ENCODE data around the gene CCR6. TPM values are rescaled to one million over a fixed set of nuclear protein-coding genes. Genes with fewer than 3 reads are reported as not detected.

CCR6 gene
- total and polyA plus RNA-seq, 2 of the 13 experiments (the other 11 are each of a cell fraction or from before 2014, with no cell fraction given): 4.5 to 8.7 TPM

GRCh38 chr6:167122827-167123657 lies at the start of gene CCR6 (continued):
- TF ChIP-seq E2F2 (CRISPR knock-in tag; IDR thresholded peaks at IDR 0.05; ENCODE audit: borderline replicate concordance) (no peak), THAP11 (CRISPR knock-in tag; IDR thresholded peaks at IDR 0.05) (peak; percentile 70), CERS6 (CRISPR knock-in tag; IDR thresholded peaks at IDR 0.05) (no peak), DDIT3 (CRISPR knock-in tag; IDR thresholded peaks at IDR 0.05) (no peak), ZNF749 (CRISPR knock-in tag; IDR thresholded peaks at IDR 0.05; ENCODE audit: borderline replicate concordance) (no peak), ARHGAP35 (CRISPR knock-in tag; IDR thresholded peaks at IDR 0.05; ENCODE audit: borderline replicate concordance) (no peak), ARID3A (IDR thresholded peaks at IDR 0.05; ENCODE audit: low read depth, low read length) (peak; percentile 88), SKI (IDR thresholded peaks at IDR 0.05; ENCODE audit: partially characterized antibody) (no peak), ETV5 (CRISPR knock-in tag; IDR thresholded peaks at IDR 0.05; ENCODE audit: borderline replicate concordance) (peak; percentile 88; the same call in 1 of the 2 replicates), YY1 (IDR thresholded peaks at IDR 0.05; ENCODE audit: insufficient read depth, insufficient replicate concordance, low read depth, low read length) (no peak), TBX2 (CRISPR knock-in tag; IDR thresholded peaks at IDR 0.05; ENCODE audit: borderline replicate concordance) (peak; percentile 71; the same call in 1 of the 2 replicates), ZFY (CRISPR knock-in tag; IDR thresholded peaks at IDR 0.05) (no peak), ATRX (CRISPR knock-in tag; IDR thresholded peaks at IDR 0.05; ENCODE audit: borderline replicate concordance) (no peak), ZNF34 (CRISPR knock-in tag; IDR thresholded peaks at IDR 0.05; ENCODE audit: borderline replicate concordance) (no peak)
- TF ChIP-seq, protein P1, sequence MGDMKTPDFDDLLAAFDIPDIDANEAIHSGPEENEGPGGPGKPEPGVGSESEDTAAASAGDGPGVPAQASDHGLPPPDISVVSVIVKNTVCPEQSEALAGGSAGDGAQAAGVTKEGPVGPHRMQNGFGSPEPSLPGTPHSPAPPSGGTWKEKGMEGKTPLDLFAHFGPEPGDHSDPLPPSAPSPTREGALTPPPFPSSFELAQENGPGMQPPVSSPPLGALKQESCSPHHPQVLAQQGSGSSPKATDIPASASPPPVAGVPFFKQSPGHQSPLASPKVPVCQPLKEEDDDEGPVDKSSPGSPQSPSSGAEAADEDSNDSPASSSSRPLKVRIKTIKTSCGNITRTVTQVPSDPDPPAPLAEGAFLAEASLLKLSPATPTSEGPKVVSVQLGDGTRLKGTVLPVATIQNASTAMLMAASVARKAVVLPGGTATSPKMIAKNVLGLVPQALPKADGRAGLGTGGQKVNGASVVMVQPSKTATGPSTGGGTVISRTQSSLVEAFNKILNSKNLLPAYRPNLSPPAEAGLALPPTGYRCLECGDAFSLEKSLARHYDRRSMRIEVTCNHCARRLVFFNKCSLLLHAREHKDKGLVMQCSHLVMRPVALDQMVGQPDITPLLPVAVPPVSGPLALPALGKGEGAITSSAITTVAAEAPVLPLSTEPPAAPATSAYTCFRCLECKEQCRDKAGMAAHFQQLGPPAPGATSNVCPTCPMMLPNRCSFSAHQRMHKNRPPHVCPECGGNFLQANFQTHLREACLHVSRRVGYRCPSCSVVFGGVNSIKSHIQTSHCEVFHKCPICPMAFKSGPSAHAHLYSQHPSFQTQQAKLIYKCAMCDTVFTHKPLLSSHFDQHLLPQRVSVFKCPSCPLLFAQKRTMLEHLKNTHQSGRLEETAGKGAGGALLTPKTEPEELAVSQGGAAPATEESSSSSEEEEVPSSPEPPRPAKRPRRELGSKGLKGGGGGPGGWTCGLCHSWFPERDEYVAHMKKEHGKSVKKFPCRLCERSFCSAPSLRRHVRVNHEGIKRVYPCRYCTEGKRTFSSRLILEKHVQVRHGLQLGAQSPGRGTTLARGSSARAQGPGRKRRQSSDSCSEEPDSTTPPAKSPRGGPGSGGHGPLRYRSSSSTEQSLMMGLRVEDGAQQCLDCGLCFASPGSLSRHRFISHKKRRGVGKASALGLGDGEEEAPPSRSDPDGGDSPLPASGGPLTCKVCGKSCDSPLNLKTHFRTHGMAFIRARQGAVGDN (CRISPR knock-in tag; IDR thresholded peaks at IDR 0.05): no peak
- TF ChIP-seq, protein P2, sequence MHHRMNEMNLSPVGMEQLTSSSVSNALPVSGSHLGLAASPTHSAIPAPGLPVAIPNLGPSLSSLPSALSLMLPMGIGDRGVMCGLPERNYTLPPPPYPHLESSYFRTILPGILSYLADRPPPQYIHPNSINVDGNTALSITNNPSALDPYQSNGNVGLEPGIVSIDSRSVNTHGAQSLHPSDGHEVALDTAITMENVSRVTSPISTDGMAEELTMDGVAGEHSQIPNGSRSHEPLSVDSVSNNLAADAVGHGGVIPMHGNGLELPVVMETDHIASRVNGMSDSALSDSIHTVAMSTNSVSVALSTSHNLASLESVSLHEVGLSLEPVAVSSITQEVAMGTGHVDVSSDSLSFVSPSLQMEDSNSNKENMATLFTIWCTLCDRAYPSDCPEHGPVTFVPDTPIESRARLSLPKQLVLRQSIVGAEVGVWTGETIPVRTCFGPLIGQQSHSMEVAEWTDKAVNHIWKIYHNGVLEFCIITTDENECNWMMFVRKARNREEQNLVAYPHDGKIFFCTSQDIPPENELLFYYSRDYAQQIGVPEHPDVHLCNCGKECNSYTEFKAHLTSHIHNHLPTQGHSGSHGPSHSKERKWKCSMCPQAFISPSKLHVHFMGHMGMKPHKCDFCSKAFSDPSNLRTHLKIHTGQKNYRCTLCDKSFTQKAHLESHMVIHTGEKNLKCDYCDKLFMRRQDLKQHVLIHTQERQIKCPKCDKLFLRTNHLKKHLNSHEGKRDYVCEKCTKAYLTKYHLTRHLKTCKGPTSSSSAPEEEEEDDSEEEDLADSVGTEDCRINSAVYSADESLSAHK (CRISPR knock-in tag; IDR thresholded peaks at IDR 0.05; ENCODE audit: borderline replicate concordance): no peak

Data from HepG2 (cell line).